ENCODE results near the gene RHOBTB3.
A peak's percentile ranks its signal among the peaks of the same experiment; 100 is the strongest.
"Not testable (repeated sequence)": the region's sequence is repeated elsewhere in the genome, so short reads cannot be mapped to it uniquely, and the experiment has no call there.

Gene RHOBTB3

GRCh38 chr5:95823738-95824609 lies 92.8 kb downstream of the RHOBTB3 start:
- DNase-seq: peak; percentile 86
- in situ Hi-C loops (cut with HindIII; ENCODE audit: low pct_ligation_motif_present, low pct_unique_long_range_greater_than_20kb, low sequenced_read_pairs): no loop called here

- in situ Hi-C loops (cut with HindIII; ENCODE audit: low pct_ligation_motif_present, low pct_unique_long_range_greater_than_20kb, low sequenced_read_pairs): no loop called here
- no peak for DNase-seq
Measured at GRCh38 chr5:95824747-95825146, 93.6 kb downstream of the RHOBTB3 start.

- no peak for DNase-seq
- in situ Hi-C loops (cut with HindIII; ENCODE audit: low pct_ligation_motif_present, low pct_unique_long_range_greater_than_20kb, low sequenced_read_pairs): no loop called here
Measured at GRCh38 chr5:95825495-95825894, 94.4 kb downstream of the RHOBTB3 start.

- no peak for DNase-seq
- in situ Hi-C loops (cut with HindIII; ENCODE audit: low pct_ligation_motif_present, low pct_unique_long_range_greater_than_20kb, low sequenced_read_pairs): no loop called here
Measured at GRCh38 chr5:95826949-95827891, 96.1 kb downstream of the RHOBTB3 start.

- no peak for DNase-seq
Measured at GRCh38 chr5:95827892-95828246, 96.7 kb downstream of the RHOBTB3 start.

GRCh38 chr5:95830226-95830625 lies 99.1 kb downstream of the RHOBTB3 start:
- DNase-seq: no peak
- in situ Hi-C loops (cut with HindIII; ENCODE audit: low pct_ligation_motif_present, low pct_unique_long_range_greater_than_20kb, low sequenced_read_pairs): no loop called here

More at GRCh38 chr5:95827892-95828246, 96.7 kb downstream of the RHOBTB3 start:
- in situ Hi-C loops (cut with HindIII; ENCODE audit: low pct_ligation_motif_present, low pct_unique_long_range_greater_than_20kb, low sequenced_read_pairs): no loop called here

GRCh38 chr5:95832664-95833063 lies 101.5 kb downstream of the RHOBTB3 start:
- in situ Hi-C loops (cut with HindIII; ENCODE audit: low pct_ligation_motif_present, low pct_unique_long_range_greater_than_20kb, low sequenced_read_pairs): no loop called here

GRCh38 chr5:95835682-95836385 lies 104.7 kb downstream of the RHOBTB3 start:
- in situ Hi-C loops (cut with HindIII; ENCODE audit: low pct_ligation_motif_present, low pct_unique_long_range_greater_than_20kb, low sequenced_read_pairs): no loop called here

More at GRCh38 chr5:95832664-95833063, 101.5 kb downstream of the RHOBTB3 start:
- no peak for DNase-seq

GRCh38 chr5:95836544-95836943 lies 105.4 kb downstream of the RHOBTB3 start:
- in situ Hi-C loops (cut with HindIII; ENCODE audit: low pct_ligation_motif_present, low pct_unique_long_range_greater_than_20kb, low sequenced_read_pairs): no loop called here
- DNase-seq: no peak

More at GRCh38 chr5:95835682-95836385, 104.7 kb downstream of the RHOBTB3 start:
- DNase-seq: no peak

GRCh38 chr5:95836971-95837370 lies 105.8 kb downstream of the RHOBTB3 start:
- DNase-seq; in situ Hi-C loops (cut with HindIII; ENCODE audit: low pct_ligation_motif_present, low pct_unique_long_range_greater_than_20kb, low sequenced_read_pairs): not testable (repeated sequence)

- in situ Hi-C loops (cut with HindIII; ENCODE audit: low pct_ligation_motif_present, low pct_unique_long_range_greater_than_20kb, low sequenced_read_pairs): no loop called here
Measured at GRCh38 chr5:95837492-95837891, 106.4 kb downstream of the RHOBTB3 start.

GRCh38 chr5:95838001-95838520 lies 106.9 kb downstream of the RHOBTB3 start:
- no peak for DNase-seq
- in situ Hi-C loops (cut with HindIII; ENCODE audit: low pct_ligation_motif_present, low pct_unique_long_range_greater_than_20kb, low sequenced_read_pairs): no loop called here

More at GRCh38 chr5:95837492-95837891, 106.4 kb downstream of the RHOBTB3 start:
- no peak for DNase-seq

GRCh38 chr5:95838556-95838955 lies 107.4 kb downstream of the RHOBTB3 start:
- in situ Hi-C loops (cut with HindIII; ENCODE audit: low pct_ligation_motif_present, low pct_unique_long_range_greater_than_20kb, low sequenced_read_pairs): no loop called here
- DNase-seq: no peak

GRCh38 chr5:95839658-95840057 lies 108.5 kb downstream of the RHOBTB3 start:
- in situ Hi-C loops (cut with HindIII; ENCODE audit: low pct_ligation_motif_present, low pct_unique_long_range_greater_than_20kb, low sequenced_read_pairs): no loop called here
- DNase-seq: no peak

GRCh38 chr5:95840956-95841705 lies 110.0 kb downstream of the RHOBTB3 start:
- no peak for DNase-seq
- in situ Hi-C loops (cut with HindIII; ENCODE audit: low pct_ligation_motif_present, low pct_unique_long_range_greater_than_20kb, low sequenced_read_pairs): no loop called here

GRCh38 chr5:95841914-95842812 lies 111.0 kb downstream of the RHOBTB3 start:
- in situ Hi-C loops (cut with HindIII; ENCODE audit: low pct_ligation_motif_present, low pct_unique_long_range_greater_than_20kb, low sequenced_read_pairs): no loop called here
- no peak for DNase-seq
